Keratinocyte (primary cell): ENCODE data around the gene PGLYRP2.

Experiments
- EZH2 ChIP-seq: IDR thresholded peaks from one replicate; pipeline ENCODE4 v1.6.1; 2012; ENCODE audit warnings: inconsistent platforms, mild to moderate bottlenecking, low read length, moderate library complexity
- TF ChIP-seq, protein P1 (sequence below), 3 experiments: IDR thresholded peaks in 1 of 3; conservative IDR thresholded peaks in 1 of 3; optimal IDR thresholded peaks in 1 of 3; 2 replicates in 2 of 3; 3 replicates in 1 of 3; pipeline versions ENCODE3 to v1.5.1; 2011; ENCODE audit warnings: low read length in 3 of 3, mild to moderate bottlenecking in 3 of 3, moderate library complexity in 2 of 3, control low read depth in 1 of 3, inconsistent platforms in 1 of 3; ENCODE audit not compliant: insufficient read depth in 2 of 3; ENCODE audit errors: extremely low read depth in 1 of 3

DNA sequence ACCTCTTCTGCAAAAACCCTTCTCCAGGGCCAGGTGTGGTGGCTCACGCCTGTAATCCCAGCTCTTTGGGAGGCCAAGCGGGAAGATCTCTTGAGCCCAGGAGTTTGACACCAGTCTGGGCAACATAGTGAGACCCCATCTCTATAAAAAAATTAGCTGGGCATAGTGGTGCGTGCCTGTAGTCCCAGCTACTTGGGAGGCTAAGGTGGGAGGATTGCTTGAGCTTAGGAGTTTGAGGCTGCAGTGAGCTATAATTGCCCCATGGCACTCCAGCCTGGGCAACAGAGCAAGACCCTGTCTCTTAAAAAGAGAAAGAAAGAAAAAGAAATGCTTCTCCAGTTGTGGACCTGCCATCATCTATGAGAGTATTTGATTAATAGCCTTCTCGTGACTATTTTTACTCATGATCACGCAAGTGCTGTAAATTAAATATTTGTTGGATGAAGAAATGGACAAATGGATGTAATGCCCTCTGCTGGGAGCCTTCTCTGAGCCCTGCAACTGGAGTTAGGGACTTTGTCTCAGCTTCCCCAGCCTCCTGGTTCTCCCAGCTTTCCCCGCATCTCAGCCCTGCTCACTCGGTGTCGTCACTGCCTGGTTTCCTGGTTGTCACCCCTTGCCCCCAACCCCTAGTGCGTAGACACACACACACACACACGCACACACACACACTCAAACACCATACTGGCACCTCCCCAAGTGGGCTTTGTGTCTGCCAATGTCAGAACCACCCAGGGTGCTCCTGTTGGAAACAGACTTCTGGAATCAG, 41.8 kb downstream of the PGLYRP2 start:
- no peak for TF ChIP-seq EZH2
- TF ChIP-seq, protein P1, sequence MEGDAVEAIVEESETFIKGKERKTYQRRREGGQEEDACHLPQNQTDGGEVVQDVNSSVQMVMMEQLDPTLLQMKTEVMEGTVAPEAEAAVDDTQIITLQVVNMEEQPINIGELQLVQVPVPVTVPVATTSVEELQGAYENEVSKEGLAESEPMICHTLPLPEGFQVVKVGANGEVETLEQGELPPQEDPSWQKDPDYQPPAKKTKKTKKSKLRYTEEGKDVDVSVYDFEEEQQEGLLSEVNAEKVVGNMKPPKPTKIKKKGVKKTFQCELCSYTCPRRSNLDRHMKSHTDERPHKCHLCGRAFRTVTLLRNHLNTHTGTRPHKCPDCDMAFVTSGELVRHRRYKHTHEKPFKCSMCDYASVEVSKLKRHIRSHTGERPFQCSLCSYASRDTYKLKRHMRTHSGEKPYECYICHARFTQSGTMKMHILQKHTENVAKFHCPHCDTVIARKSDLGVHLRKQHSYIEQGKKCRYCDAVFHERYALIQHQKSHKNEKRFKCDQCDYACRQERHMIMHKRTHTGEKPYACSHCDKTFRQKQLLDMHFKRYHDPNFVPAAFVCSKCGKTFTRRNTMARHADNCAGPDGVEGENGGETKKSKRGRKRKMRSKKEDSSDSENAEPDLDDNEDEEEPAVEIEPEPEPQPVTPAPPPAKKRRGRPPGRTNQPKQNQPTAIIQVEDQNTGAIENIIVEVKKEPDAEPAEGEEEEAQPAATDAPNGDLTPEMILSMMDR (optimal IDR thresholded peaks at IDR 0.05 in 1 of 3, IDR thresholded peaks at IDR 0.05 in 1 of 3, conservative IDR thresholded peaks at IDR 0.05 in 1 of 3; ENCODE audit: extremely low read depth in 1 of 3, insufficient read depth in 2 of 3, low read length in 3 of 3), result peak in 2 of 3 experiments; percentile 4 to 13
